Activated CD4-positive, alpha-beta T cell treated with anti-CD3 and anti-CD28 coated beads, Interleukin-2, amount 10 ng/mL, durations not matched to agents 24 days and 14 days (primary cell): ENCODE measurements around the gene SYN1. TPM values are rescaled to one million over a fixed set of nuclear protein-coding genes. Genes with fewer than 3 reads are reported as not detected.
"Not testable (repeated sequence)": the region's sequence is repeated elsewhere in the genome, so short reads cannot be mapped to it uniquely, and the experiment has no call there.

Experiments used
- DNase-seq: peaks from one replicate; pipeline ENCODE4 v3.0.0; 2022
- H3K27ac Mint-ChIP-seq: one replicate; pipeline ENCODE4 v1.8.0; 2022; ENCODE audit warnings: mild to moderate bottlenecking, mixed read lengths
- H3K27me3 Mint-ChIP-seq: one replicate; pipeline ENCODE4 v1.8.0; 2022; ENCODE audit warnings: mixed read lengths
- H3K36me3 Mint-ChIP-seq: one replicate; pipeline ENCODE4 v1.8.0; 2022; ENCODE audit warnings: low read depth, mild to moderate bottlenecking, mixed read lengths
- H3K4me1 Mint-ChIP-seq: one replicate; pipeline ENCODE4 v1.8.0; 2021; ENCODE audit warnings: mixed read lengths
- H3K4me3 Mint-ChIP-seq: one replicate; pipeline ENCODE4 v1.8.0; 2022; ENCODE audit warnings: mild to moderate bottlenecking, moderate library complexity, mixed read lengths
- H3K9me3 Mint-ChIP-seq: one replicate; pipeline ENCODE4 v1.8.0; 2021; ENCODE audit warnings: mixed read lengths
- intact Hi-C: fragments of 100-400 bp; cut with micrococcal nuclease; formaldehyde crosslinking; loops from one replicate; pipeline ENCODE4 v1.15.1; 2023
- total RNA-seq: library from RNA; stranded (reverse); gene quantifications from 2 replicates; pipeline ENCODE4 v1.2.3, GENCODE V29; 2022

Gene SYN1
- total RNA-seq, 1 donor from 2014 or later: 0.49 TPM

DNA sequence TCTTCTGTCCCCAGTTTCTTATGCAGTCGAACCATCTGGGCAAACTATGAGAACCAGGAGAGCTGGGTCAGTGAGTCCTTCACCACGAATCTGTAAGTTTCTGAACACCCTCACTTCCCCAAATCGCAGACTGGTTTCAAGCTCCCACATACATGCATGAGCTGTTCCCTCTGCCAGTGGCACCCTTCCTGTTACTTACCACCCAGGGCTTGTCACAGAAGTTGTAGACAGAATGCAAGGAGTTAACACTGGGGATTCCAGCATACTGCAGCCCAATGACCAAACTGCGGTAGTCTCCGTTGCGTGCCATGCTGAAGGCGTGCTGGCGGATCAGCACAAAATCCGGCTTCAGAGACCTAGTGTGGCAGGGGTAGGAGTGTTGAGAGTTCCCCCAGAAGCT is 14.6 kb downstream of the SYN1 start:
- no peaks in the 10 kb centered on the region for H3K36me3 Mint-ChIP-seq

GRCh38 chrX:47603125-47603524 is 16.5 kb downstream of the SYN1 start:
- H3K4me3 Mint-ChIP-seq, H3K27ac Mint-ChIP-seq, DNase-seq, H3K36me3 Mint-ChIP-seq, H3K4me1 Mint-ChIP-seq, intact Hi-C loops, H3K27me3 Mint-ChIP-seq, H3K9me3 Mint-ChIP-seq: not testable (repeated sequence)

More for the DNA sequence above, 14.6 kb downstream of the SYN1 start:
- Mint-ChIP-seq H3K4me3 (no peak overlapping the region), H3K27ac (no peak overlapping the region), H3K4me1 (peaks cover 4% of the 10 kb centered on the region), H3K9me3 (no peaks in the 10 kb centered on the region), H3K27me3 (peaks cover 2% of the 10 kb centered on the region)
- DNase-seq: no peak
- intact Hi-C loops: no loop called here

GRCh38 chrX:47597222-47597621 is 22.4 kb downstream of the SYN1 start:
- Mint-ChIP-seq H3K4me3 (no peak overlapping the region), H3K4me1 (peaks cover 6% of the 10 kb centered on the region), H3K27me3 (peaks cover 7% of the 10 kb centered on the region), H3K9me3 (peaks cover 9% of the 10 kb centered on the region), H3K27ac (no peak overlapping the region), H3K36me3 (peaks cover 6% of the 10 kb centered on the region)
- DNase-seq: no peak
- intact Hi-C loops: no loop called here

- H3K4me1 Mint-ChIP-seq: peaks cover 6% of the 10 kb centered on the region
- peaks cover 7% of the 10 kb centered on the region for H3K27me3 Mint-ChIP-seq
- intact Hi-C loops: no loop called here
- H3K4me3 Mint-ChIP-seq: no peak overlapping the region
- H3K27ac Mint-ChIP-seq: peak overlapping the region; percentile 34
- no peak for DNase-seq
- H3K36me3 Mint-ChIP-seq: peaks cover 6% of the 10 kb centered on the region
- peaks cover 9% of the 10 kb centered on the region for H3K9me3 Mint-ChIP-seq
These were observed 23.4 kb downstream of the SYN1 start for GRCh38 chrX:47596256-47596655.

- Mint-ChIP-seq H3K4me1 (peaks cover 6% of the 10 kb centered on the region), H3K27ac (peak overlapping the region; percentile 34)
- intact Hi-C loops: no loop called here
These were observed 23.9 kb downstream of the SYN1 start for GRCh38 chrX:47595716-47596251.

DNA sequence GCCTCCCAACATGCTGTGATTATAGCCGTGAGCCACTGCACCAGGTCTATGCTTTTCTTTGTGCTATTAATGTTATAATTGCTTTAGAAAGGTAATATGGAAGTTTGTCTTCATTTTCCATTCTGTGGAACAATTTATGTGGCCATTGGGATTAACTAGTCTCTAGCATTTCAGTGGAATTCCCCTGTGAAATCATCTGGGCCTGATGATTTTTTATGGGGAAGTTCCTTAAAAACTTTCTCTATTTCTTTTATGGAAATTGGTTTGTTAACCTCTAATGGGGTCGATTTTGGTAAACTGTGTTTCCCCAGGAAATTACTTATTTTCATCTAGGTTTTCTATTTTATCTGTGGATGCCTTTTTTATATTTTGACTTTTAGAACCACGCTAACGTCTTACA is 26.1 kb downstream of the SYN1 start:
- Mint-ChIP-seq H3K9me3 (peaks cover 9% of the 10 kb centered on the region), H3K27ac (no peak overlapping the region), H3K4me1 (peaks cover 6% of the 10 kb centered on the region), H3K4me3 (no peak overlapping the region), H3K27me3 (no peaks in the 10 kb centered on the region), H3K36me3 (peaks cover 6% of the 10 kb centered on the region)
- DNase-seq: no peak
- intact Hi-C loops: no loop called here

More at GRCh38 chrX:47595716-47596251, 23.9 kb downstream of the SYN1 start:
- no peak for DNase-seq
- Mint-ChIP-seq H3K27me3 (peaks cover 7% of the 10 kb centered on the region), H3K36me3 (peaks cover 6% of the 10 kb centered on the region), H3K4me3 (peak overlapping the region; percentile 30), H3K9me3 (peaks cover 9% of the 10 kb centered on the region)

DNA sequence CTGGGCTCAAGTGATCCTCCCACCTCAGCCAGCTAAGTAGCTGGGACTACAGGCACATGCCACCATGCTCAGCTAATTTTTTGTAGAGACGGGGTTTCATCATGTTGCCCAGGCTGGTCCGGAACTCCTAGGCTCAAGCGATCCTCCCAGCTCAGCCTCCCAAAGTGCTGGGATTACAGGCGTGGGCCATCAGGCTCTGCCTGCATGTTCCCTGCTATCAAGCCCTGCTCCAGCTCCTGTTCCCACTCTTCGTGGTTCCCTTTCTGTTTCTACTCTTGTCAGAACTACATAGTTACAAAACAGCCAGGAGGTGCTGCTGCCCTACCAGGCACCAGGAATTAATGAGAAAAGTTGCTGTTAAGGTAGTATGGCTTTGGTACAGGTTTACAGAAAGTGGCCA is 28.7 kb downstream of the SYN1 start:
- Mint-ChIP-seq H3K27me3 (no peaks in the 10 kb centered on the region), H3K4me1 (peaks cover 6% of the 10 kb centered on the region)
- intact Hi-C loops: no loop called here

GRCh38 chrX:47587906-47588735 is 31.5 kb downstream of the SYN1 start:
- H3K36me3 Mint-ChIP-seq: peaks cover 12% of the 10 kb centered on the region
- intact Hi-C loops: no loop called here
- no peak overlapping the region for H3K4me3 Mint-ChIP-seq
- peaks cover 13% of the 10 kb centered on the region for H3K4me1 Mint-ChIP-seq
- H3K27ac Mint-ChIP-seq: no peak overlapping the region
- H3K27me3 Mint-ChIP-seq: no peaks in the 10 kb centered on the region
- H3K9me3 Mint-ChIP-seq: no peaks in the 10 kb centered on the region
- DNase-seq: no peak

More for the DNA sequence above, 28.7 kb downstream of the SYN1 start:
- peaks cover under 1% of the 10 kb centered on the region for H3K36me3 Mint-ChIP-seq
- no peak for DNase-seq
- H3K4me3 Mint-ChIP-seq: no peak overlapping the region
- no peak overlapping the region for H3K27ac Mint-ChIP-seq
- H3K9me3 Mint-ChIP-seq: no peaks in the 10 kb centered on the region

DNA sequence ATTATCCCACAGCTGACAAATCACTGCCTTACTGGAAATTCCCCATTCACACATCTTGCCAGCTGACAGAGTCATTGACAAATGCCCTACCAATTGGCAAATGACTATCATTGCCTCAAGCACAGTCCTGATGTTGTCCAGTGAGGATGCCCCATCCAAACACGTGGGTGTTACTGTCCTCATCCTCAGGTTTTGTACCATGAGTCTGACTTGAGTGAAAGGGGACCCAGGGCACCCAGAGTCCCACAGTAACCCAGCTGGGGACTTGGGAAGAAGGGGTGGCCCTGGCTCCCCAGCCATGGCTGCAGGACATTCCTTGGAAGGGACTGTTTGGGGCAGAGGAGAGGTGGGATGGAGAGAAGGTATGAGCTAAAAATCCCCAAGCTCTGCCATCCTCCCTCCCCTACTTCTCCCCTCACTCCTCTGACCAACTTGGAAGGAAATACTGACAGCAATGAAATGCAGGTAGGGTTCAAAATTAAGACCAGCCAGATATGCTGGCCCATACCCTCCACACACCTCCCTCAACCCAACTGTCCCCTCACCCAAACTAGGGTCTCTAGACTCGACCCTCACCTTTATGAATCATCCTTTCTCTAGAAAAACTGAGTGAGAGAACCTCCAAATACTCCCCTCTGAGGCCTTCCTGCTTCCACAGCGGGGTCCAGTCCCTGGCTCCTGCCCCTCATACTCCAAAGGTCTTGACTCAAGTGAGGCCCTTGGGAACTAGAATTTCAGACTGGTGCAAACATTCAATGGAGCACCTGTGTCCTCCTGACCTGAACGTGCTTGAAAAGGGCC is 32.4 kb downstream of the SYN1 start:
- peaks cover 12% of the 10 kb centered on the region for H3K36me3 Mint-ChIP-seq
- no peak for DNase-seq
- H3K27ac Mint-ChIP-seq: no peak overlapping the region
- intact Hi-C loops: no loop called here
- peaks cover 16% of the 10 kb centered on the region for H3K4me1 Mint-ChIP-seq
- no peak overlapping the region for H3K4me3 Mint-ChIP-seq
- H3K9me3 Mint-ChIP-seq: no peaks in the 10 kb centered on the region
- no peaks in the 10 kb centered on the region for H3K27me3 Mint-ChIP-seq

- intact Hi-C loops: no loop called here
- Mint-ChIP-seq H3K27me3 (no peaks in the 10 kb centered on the region), H3K36me3 (peaks cover 12% of the 10 kb centered on the region), H3K4me1 (peaks cover 25% of the 10 kb centered on the region), H3K9me3 (no peaks in the 10 kb centered on the region), H3K4me3 (no peak overlapping the region), H3K27ac (no peak overlapping the region)
- no peak for DNase-seq
These were observed 33.4 kb downstream of the SYN1 start for GRCh38 chrX:47586043-47586787.

- Mint-ChIP-seq H3K4me3 (no peak overlapping the region), H3K27me3 (no peaks in the 10 kb centered on the region), H3K9me3 (no peaks in the 10 kb centered on the region), H3K4me1 (peaks cover 27% of the 10 kb centered on the region), H3K36me3 (peaks cover 12% of the 10 kb centered on the region), H3K27ac (no peak overlapping the region)
- intact Hi-C loops: no loop called here
- no peak for DNase-seq
These were observed 34.4 kb downstream of the SYN1 start for GRCh38 chrX:47585273-47585672.

DNA sequence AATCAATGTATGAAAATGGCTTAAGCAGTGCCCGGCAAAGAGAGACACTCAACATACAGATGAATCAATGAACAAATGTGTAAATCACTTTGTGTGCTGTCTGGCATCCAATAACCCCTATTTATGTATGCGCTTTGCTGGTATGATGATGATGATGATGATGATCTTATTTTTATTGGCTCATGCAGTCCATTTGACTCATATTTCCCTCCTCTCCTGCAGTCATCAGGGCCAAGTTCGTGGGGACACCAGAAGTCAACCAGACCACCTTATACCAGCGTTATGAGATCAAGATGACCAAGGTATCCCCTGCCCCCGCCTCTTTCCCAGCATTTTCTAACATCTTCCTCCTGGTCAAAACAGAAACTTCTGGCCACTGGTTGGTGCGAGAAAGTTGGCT is 34.9 kb downstream of the SYN1 start:
- intact Hi-C loops: loop anchor here (5.0 kb wide), 2 partner anchors 38 to 53 kb away; no protein-coding TSS in a partner anchor
- Mint-ChIP-seq H3K27me3 (no peaks in the 10 kb centered on the region), H3K4me1 (peaks cover 29% of the 10 kb centered on the region), H3K4me3 (no peak overlapping the region), H3K36me3 (peaks cover 12% of the 10 kb centered on the region), H3K27ac (no peak overlapping the region), H3K9me3 (no peaks in the 10 kb centered on the region)
- DNase-seq: no peak

DNA sequence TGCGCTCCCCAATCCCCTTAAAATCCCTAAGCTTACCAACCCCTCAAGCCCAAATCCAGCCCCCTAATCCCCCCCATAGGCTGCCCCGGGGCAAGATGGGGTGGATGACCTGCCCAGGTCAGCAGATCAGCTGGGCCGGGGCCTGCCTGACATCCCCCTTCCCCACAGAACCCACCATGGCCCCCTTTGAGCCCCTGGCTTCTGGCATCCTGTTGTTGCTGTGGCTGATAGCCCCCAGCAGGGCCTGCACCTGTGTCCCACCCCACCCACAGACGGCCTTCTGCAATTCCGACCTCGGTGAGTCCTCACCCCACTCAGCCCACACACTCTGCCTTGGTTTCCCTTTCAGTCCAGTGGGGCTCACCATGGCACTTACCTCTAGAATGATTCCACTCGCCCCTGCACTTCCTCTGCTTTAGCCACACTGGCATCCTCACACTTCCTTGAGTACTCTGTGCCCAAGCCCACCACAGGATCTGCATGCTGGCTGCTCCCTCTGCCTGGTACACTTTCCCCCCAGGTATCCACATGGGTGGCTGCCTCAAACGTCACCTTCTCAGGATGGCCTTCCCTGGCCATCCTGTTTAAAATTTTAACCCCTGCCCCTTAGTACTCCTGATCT is 36.3 kb downstream of the SYN1 start:
- Mint-ChIP-seq H3K27me3 (no peaks in the 10 kb centered on the region), H3K4me3 (peak overlapping the region; percentile 80), H3K36me3 (peaks cover 12% of the 10 kb centered on the region), H3K4me1 (peaks cover 35% of the 10 kb centered on the region), H3K27ac (peak overlapping the region; percentile 74), H3K9me3 (no peaks in the 10 kb centered on the region)
- no peak for DNase-seq
- intact Hi-C loops: loop anchor here (2.0 to 5.0 kb wide), 4 partner anchors 23 to 67 kb away; partner anchors contain the start of genes ARAF and ELK1
